ENCODE results near the gene WDR5. TPM values are rescaled to one million over a fixed set of nuclear protein-coding genes. Genes with fewer than 3 reads are reported as not detected.

WDR5 gene
- total and polyA plus RNA-seq, 2 of the 13 experiments (the other 11 are each of a cell fraction or from before 2014, with no cell fraction given) = 34.3 TPM

DNA sequence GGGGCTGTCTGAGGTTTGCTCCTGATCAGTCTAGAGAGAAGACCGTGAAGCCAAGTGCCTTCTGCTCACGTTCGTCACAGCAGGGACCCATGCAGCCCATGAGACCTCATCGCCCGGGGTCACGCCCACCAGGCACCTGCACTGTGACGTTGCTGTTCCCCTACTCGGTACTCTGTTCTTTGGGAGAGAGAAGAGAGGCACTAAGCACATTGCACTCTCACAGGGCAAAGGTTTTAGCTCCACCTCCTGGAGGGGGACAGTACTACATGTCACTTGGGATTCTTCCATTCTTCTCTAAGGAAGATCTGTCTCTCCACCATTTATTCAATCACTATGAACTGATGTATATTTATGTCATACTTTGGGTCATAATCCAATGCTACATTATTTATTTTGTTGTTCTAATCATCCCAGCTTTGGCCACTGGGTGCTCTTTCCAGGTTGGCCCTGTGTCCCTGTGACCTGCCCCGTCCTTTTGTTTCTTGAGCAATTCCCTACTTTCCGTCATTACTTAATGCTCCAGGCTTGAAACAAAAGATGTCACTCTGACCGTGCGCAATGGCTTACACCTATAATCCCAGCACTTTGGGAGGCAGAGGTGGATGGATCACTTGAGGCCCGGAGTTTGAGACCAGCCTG is 36.6 kb upstream of the WDR5 start:
- H3K79me2 ChIP-seq (ENCODE audit: insufficient read depth, low read length) = no peaks in the 10 kb centered on the region
- H3K9me3 ChIP-seq (ENCODE audit: low read length) = no peaks in the 10 kb centered on the region
- H2AFZ ChIP-seq (ENCODE audit: low read length) = no peak overlapping the region
- no peak overlapping the region for H3K27ac ChIP-seq (ENCODE audit: extremely low read length, insufficient read depth, low read length)
- in situ Hi-C loops (cut with HindIII; ENCODE audit: extremely low pct_ligation_motif_present, low pct_unique_long_range_greater_than_20kb) (no loop called here), intact Hi-C loops (cut with micrococcal nuclease; ENCODE audit: unreplicated experiment) (no loop called here)
- FAIRE-seq (peak; percentile 73), ATAC-seq (peak; percentile 74), DNase-seq (ENCODE audit: low spot score) (peak; percentile 55)
- WGBS (ENCODE audit: low lambda C conversion rate) = 15% methylated on average over 9 of the region's 13 CpGs
- H4K20me1 ChIP-seq (ENCODE audit: insufficient read depth, low read length) = no peaks in the 10 kb centered on the region
- H3K36me3 ChIP-seq (replicated peaks in 1 of 2; ENCODE audit: control insufficient read depth in 1 of 2, insufficient read depth in 2 of 2, low read length in 2 of 2) = no peaks in the 10 kb centered on the region
- ChIA-PET POLR2A (no interaction called here), CTCF (ENCODE audit: low intra/inter-chr PET ratio, low total read pairs) (interaction anchor here (0.6 to 1.2 kb wide), 2 partner anchors 105 to 317 kb away, joined by 4 to 7 read pairs; no protein-coding TSS in a partner anchor)
- no peak overlapping the region for H3K4me3 ChIP-seq (replicated peaks in 1 of 3; ENCODE audit: insufficient read depth in 1 of 3, low read depth in 2 of 3, low read length in 3 of 3)
- no peak overlapping the region for H3K9ac ChIP-seq (ENCODE audit: insufficient read depth, low read depth, low read length)
- peak overlapping the region; percentile 19; the same call in 1 of the 2 replicates for H3K4me2 ChIP-seq (ENCODE audit: low read depth, low read length)
- H3K4me1 ChIP-seq (ENCODE audit: insufficient read depth, low read length) = peaks cover 43% of the 10 kb centered on the region
- peaks cover 7 to 22% of the 10 kb centered on the region in 2 experiments; a peak in 4 of 5 replicates for H3K27me3 ChIP-seq (ENCODE audit: control insufficient read depth in 1 of 2, insufficient read depth in 2 of 2, low read length in 2 of 2)
- BruUV-seq (replicated peaks) = no TSS peak
- TF ChIP-seq, protein P1, sequence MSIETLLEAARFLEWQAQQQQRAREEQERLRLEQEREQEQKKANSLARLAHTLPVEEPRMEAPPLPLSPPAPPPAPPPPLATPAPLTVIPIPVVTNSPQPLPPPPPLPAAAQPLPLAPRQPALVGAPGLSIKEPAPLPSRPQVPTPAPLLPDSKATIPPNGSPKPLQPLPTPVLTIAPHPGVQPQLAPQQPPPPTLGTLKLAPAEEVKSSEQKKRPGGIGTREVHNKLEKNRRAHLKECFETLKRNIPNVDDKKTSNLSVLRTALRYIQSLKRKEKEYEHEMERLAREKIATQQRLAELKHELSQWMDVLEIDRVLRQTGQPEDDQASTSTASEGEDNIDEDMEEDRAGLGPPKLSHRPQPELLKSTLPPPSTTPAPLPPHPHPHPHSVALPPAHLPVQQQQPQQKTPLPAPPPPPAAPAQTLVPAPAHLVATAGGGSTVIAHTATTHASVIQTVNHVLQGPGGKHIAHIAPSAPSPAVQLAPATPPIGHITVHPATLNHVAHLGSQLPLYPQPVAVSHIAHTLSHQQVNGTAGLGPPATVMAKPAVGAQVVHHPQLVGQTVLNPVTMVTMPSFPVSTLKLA (IDR thresholded peaks at IDR 0.05) = no peak
- TF ChIP-seq, protein P2, sequence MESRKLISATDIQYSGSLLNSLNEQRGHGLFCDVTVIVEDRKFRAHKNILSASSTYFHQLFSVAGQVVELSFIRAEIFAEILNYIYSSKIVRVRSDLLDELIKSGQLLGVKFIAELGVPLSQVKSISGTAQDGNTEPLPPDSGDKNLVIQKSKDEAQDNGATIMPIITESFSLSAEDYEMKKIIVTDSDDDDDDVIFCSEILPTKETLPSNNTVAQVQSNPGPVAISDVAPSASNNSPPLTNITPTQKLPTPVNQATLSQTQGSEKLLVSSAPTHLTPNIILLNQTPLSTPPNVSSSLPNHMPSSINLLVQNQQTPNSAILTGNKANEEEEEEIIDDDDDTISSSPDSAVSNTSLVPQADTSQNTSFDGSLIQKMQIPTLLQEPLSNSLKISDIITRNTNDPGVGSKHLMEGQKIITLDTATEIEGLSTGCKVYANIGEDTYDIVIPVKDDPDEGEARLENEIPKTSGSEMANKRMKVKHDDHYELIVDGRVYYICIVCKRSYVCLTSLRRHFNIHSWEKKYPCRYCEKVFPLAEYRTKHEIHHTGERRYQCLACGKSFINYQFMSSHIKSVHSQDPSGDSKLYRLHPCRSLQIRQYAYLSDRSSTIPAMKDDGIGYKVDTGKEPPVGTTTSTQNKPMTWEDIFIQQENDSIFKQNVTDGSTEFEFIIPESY (CRISPR knock-in tag; IDR thresholded peaks at IDR 0.05) = no peak
- TF ChIP-seq XRCC5 (optimal IDR thresholded peaks at IDR 0.05; ENCODE audit: low read length) (peak; percentile 48), ZNF574 (CRISPR knock-in tag; IDR thresholded peaks at IDR 0.05) (0 out of 2 replicates have a peak, but pooled peaks have one; percentile 18), HNF1B (CRISPR knock-in tag; IDR thresholded peaks at IDR 0.05) (peak; percentile 56; the same call in 1 of the 2 replicates), ZNF317 (CRISPR knock-in tag; IDR thresholded peaks at IDR 0.05) (no peak), RAD21 (CRISPR knock-in tag; IDR thresholded peaks at IDR 0.05) (peak; percentile 53; the same call in 1 of the 2 replicates), GABPA (IDR thresholded peaks at IDR 0.05; ENCODE audit: low read depth, low read length) (no peak), GABPA (CRISPR knock-in tag; IDR thresholded peaks at IDR 0.05; ENCODE audit: low read depth) (no peak), ZNF766 (CRISPR knock-in tag; IDR thresholded peaks at IDR 0.05; ENCODE audit: borderline replicate concordance) (no peak), SAP130 (CRISPR knock-in tag; IDR thresholded peaks at IDR 0.05; ENCODE audit: low read depth) (0 out of 2 replicates have a peak, but pooled peaks have one; percentile 25), ZMYM3 (CRISPR knock-in tag; IDR thresholded peaks at IDR 0.05) (0 out of 2 replicates have a peak, but pooled peaks have one; percentile 31), CREB1 (IDR thresholded peaks at IDR 0.05) (peak; percentile 12; the same call in 1 of the 2 replicates), CREB1 (CRISPR knock-in tag; IDR thresholded peaks at IDR 0.05) (no peak)
- TF ChIP-seq, protein P3, sequence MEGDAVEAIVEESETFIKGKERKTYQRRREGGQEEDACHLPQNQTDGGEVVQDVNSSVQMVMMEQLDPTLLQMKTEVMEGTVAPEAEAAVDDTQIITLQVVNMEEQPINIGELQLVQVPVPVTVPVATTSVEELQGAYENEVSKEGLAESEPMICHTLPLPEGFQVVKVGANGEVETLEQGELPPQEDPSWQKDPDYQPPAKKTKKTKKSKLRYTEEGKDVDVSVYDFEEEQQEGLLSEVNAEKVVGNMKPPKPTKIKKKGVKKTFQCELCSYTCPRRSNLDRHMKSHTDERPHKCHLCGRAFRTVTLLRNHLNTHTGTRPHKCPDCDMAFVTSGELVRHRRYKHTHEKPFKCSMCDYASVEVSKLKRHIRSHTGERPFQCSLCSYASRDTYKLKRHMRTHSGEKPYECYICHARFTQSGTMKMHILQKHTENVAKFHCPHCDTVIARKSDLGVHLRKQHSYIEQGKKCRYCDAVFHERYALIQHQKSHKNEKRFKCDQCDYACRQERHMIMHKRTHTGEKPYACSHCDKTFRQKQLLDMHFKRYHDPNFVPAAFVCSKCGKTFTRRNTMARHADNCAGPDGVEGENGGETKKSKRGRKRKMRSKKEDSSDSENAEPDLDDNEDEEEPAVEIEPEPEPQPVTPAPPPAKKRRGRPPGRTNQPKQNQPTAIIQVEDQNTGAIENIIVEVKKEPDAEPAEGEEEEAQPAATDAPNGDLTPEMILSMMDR (CRISPR knock-in tag; IDR thresholded peaks at IDR 0.05) = peak; percentile 88
